DOHH2 (cell line): Measurements from ENCODE around the gene AQP7.

Experiments
- CTCF ChIP-seq: fragments of 200-600 bp; sonication (generic); IDR thresholded peaks from one replicate; pipeline ENCODE4 v1.5.1; 2014; ENCODE audit warnings: antibody characterized with exemption, mild to moderate bottlenecking, low read depth, low read length; ENCODE audit not compliant: poor library complexity, severe bottlenecking
- EZH2phosphoT487 ChIP-seq: fragments of 200-600 bp; sonication (generic); IDR thresholded peaks from 2 replicates; pipeline ENCODE4 v1.6.1; 2017; ENCODE audit warnings: borderline replicate concordance, mild to moderate bottlenecking, antibody characterized with exemption, low read length, moderate library complexity, mixed read lengths

- TF ChIP-seq CTCF: no peak
- no peak for TF ChIP-seq EZH2phosphoT487
Observed at GRCh38 chr9:33407061-33407460, 4.7 kb upstream of the AQP7 start.
